Measurements from ENCODE around the gene C19orf67.

GRCh38 chr19:14056069-14056666 lies 29.4 kb downstream of the C19orf67 start:
- TF ChIP-seq CTCF (IDR thresholded peaks at IDR 0.05) (no peak), EZH2 (IDR thresholded peaks at IDR 0.05; ENCODE audit: borderline replicate concordance, insufficient read depth, low read depth, low read length, poor library complexity, severe bottlenecking) (no peak)

Measured in B cell (primary cell).